K562 (cell line): ENCODE results near the gene NYAP1. TPM values are rescaled to one million over a fixed set of nuclear protein-coding genes. Genes with fewer than 3 reads are reported as not detected.
A peak's percentile ranks its signal among the peaks of the same experiment; 100 is the strongest.

Experiments
- ATAC-seq: fragments of 200-7000 bp; cut with Tn5 transposase; 3 replicates; pipeline ENCODE4 v1.9.1; 2020; ENCODE audit warnings: moderate library complexity
- BruUV-seq: library from RNA; stranded (reverse); fragments of 400-500 nt; replicated peaks from 2 replicates; lab custom pipeline; 2021; lab: Mats Ljungman, UMichigan
- CTCF ChIA-PET: fragments of 300-600 bp; formaldehyde crosslinking; extraction: SDS; loops from one replicate; lab custom pipeline; 2021; ENCODE audit warnings: low intra/inter-chr PET ratio; lab: Yijun Ruan, JAX
- POLR2A ChIA-PET: fragments of 300-600, 350-650 bp; sonication (Branson Sonifier 250); formaldehyde crosslinking; extraction: SDS; loops from one replicate; lab custom pipeline; 2021; ENCODE audit warnings: antibody characterized with exemption, inconsistent platforms; lab: Yijun Ruan, JAX
- DNase-seq, 4 experiments: peaks; one replicate each; pipeline versions ENCODE4 v3.0.0 to v3.0.0-alpha.2; 2011 to 2018; ENCODE audit warnings: low spot score in 3 of 4, mixed read lengths in 3 of 4; ENCODE audit errors: extremely low read depth in 1 of 4
- FAIRE-seq: peaks from 2 replicates; lab custom pipeline; 2011; peaks lifted over from hg19 to GRCh38; lab: Jason Lieb, UNC
- H2AFZ ChIP-seq: 2 replicates; pipeline ENCODE4 v1.6.0; 2011; ENCODE audit warnings: low read depth, low read length, control low read depth, inconsistent platforms
- H3K27ac ChIP-seq: fragments of 200-600 bp; 3 replicates; pipeline ENCODE4 v1.8.0; 2011; ENCODE audit warnings: low read depth, mild to moderate bottlenecking, control low read depth, inconsistent platforms, low read length, moderate library complexity, mixed read lengths; ENCODE audit errors: extremely low read depth
- H3K27me3 ChIP-seq, 2 experiments: fragments of 300-600 bp in 1 of 2; 2 replicates in 1 of 2; 3 replicates in 1 of 2; pipeline versions ENCODE4 v1.6.0 to v1.8.0; 2011; ENCODE audit warnings: inconsistent platforms in 2 of 2, low read length in 2 of 2, mild to moderate bottlenecking in 1 of 2, mixed read lengths in 1 of 2, moderate library complexity in 1 of 2; ENCODE audit not compliant: control insufficient read depth in 2 of 2, insufficient read depth in 2 of 2
- H3K36me3 ChIP-seq: fragments of 300-600 bp; 3 replicates; pipeline ENCODE4 v1.8.0; 2011; ENCODE audit warnings: mild to moderate bottlenecking, low read length, inconsistent platforms; ENCODE audit not compliant: control insufficient read depth, insufficient read depth
- H3K4me1 ChIP-seq, 2 experiments: fragments of 200-600 bp in 1 of 2; replicated peaks in 1 of 2; 2 replicates in 1 of 2; 3 replicates in 1 of 2; pipeline versions ENCODE4 v1.5.1 to v1.8.0; 2011; ENCODE audit warnings: inconsistent platforms in 2 of 2, low read length in 2 of 2, mild to moderate bottlenecking in 1 of 2, mixed read lengths in 1 of 2, moderate library complexity in 1 of 2; ENCODE audit not compliant: control insufficient read depth in 2 of 2, insufficient read depth in 2 of 2
- H3K4me2 ChIP-seq: 2 replicates; pipeline ENCODE4 v1.6.1; 2011; ENCODE audit warnings: low read length, control low read depth, inconsistent platforms, mixed read lengths; ENCODE audit not compliant: insufficient read depth
- H3K4me3 ChIP-seq: fragments of 200-600 bp; sonication (generic), shearing (Covaris generic); 2 replicates; pipeline ENCODE4 v1.5.1; 2016; ENCODE audit warnings: control low read depth, inconsistent platforms
- H3K79me2 ChIP-seq: fragments of 200-600 bp; 3 replicates; pipeline ENCODE4 v1.8.0; 2011; ENCODE audit warnings: low read length, inconsistent platforms; ENCODE audit not compliant: control insufficient read depth, insufficient read depth
- H3K9ac ChIP-seq, 2 experiments: 2 replicates each; pipeline versions ENCODE4 v1.6.0 to v1.6.1; 2011; ENCODE audit warnings: low read depth in 2 of 2, low read length in 2 of 2, control low read depth in 1 of 2, inconsistent platforms in 1 of 2, mild to moderate bottlenecking in 1 of 2, mixed read lengths in 1 of 2; ENCODE audit not compliant: insufficient read depth in 1 of 2
- H3K9me1 ChIP-seq: one replicate; pipeline ENCODE4 v1.6.0; 2011; ENCODE audit warnings: inconsistent platforms, mild to moderate bottlenecking, low read length, moderate library complexity; ENCODE audit not compliant: control insufficient read depth, insufficient read depth
- H3K9me3 ChIP-seq: replicated peaks from 2 replicates; pipeline ENCODE4 v1.5.1; 2011; ENCODE audit warnings: low read depth, low read length, inconsistent platforms; ENCODE audit not compliant: control insufficient read depth, insufficient read depth
- H4K20me1 ChIP-seq: replicated peaks from 2 replicates; pipeline ENCODE4 v1.6.1; 2011; ENCODE audit warnings: low read length, inconsistent platforms, mixed read lengths; ENCODE audit not compliant: control insufficient read depth, insufficient read depth
- ARID1B ChIP-seq: fragments of 450-650 bp; IDR thresholded peaks from 2 replicates; pipeline ENCODE4 v1.6.1; 2016; ENCODE audit warnings: antibody characterized with exemption, mild to moderate bottlenecking, inconsistent platforms
- BCOR ChIP-seq: fragments of 450-650 bp; IDR thresholded peaks from 2 replicates; pipeline ENCODE4 v1.6.1; 2016
- HDGF ChIP-seq: fragments of 450-650 bp; IDR thresholded peaks from 2 replicates; pipeline ENCODE4 v1.6.1; 2016
- HLTF ChIP-seq: fragments of 450-650 bp; IDR thresholded peaks from 2 replicates; pipeline ENCODE4 v1.6.1; 2016
- LCOR ChIP-seq: sonication (generic); formaldehyde crosslinking; IDR thresholded peaks from 2 replicates; pipeline ENCODE4 v1.8.0; 2022; ENCODE audit warnings: mild to moderate bottlenecking, missing genetic modification reagents
- MAFG ChIP-seq: fragments of 450-650 bp; conservative IDR thresholded peaks from 2 replicates; pipeline ENCODE4 v1.6.1; 2016; ENCODE audit warnings: missing genetic modification characterization, missing compliant biosample characterization
- NELFE ChIP-seq: IDR thresholded peaks from 2 replicates; pipeline ENCODE4 v1.6.1; 2011; ENCODE audit warnings: mild to moderate bottlenecking; ENCODE audit not compliant: insufficient read depth, insufficient read length
- PHF8 ChIP-seq: fragments of 200-600 bp; sonication (generic); IDR thresholded peaks from 2 replicates; pipeline ENCODE4 v1.6.1; 2012; ENCODE audit warnings: mixed run types, mild to moderate bottlenecking, inconsistent platforms, low read length, moderate library complexity, borderline replicate concordance
- PRMT5 ChIP-seq: sonication (generic); formaldehyde crosslinking; IDR thresholded peaks from 2 replicates; pipeline ENCODE4 v1.5.0; 2020; ENCODE audit warnings: missing genetic modification reagents
- SMARCA4 ChIP-seq: fragments of 450-650 bp; IDR thresholded peaks from 2 replicates; pipeline ENCODE4 v1.6.1; 2016
- SMARCE1 ChIP-seq: fragments of 450-650 bp; IDR thresholded peaks from 2 replicates; pipeline ENCODE4 v1.7.1; 2016; ENCODE audit warnings: mild to moderate bottlenecking
- TBP ChIP-seq: optimal IDR thresholded peaks from 2 replicates; pipeline ENCODE3; 2011; ENCODE audit warnings: low read depth, low read length, improper control_type of control experiment
- TCF7L2 ChIP-seq: fragments of 150-350 bp; IDR thresholded peaks from 2 replicates; pipeline ENCODE4 v1.6.1; 2016; ENCODE audit warnings: low read depth, mild to moderate bottlenecking, low read length, moderate library complexity
- ZNF121 ChIP-seq: sonication (generic); formaldehyde crosslinking; conservative IDR thresholded peaks from 2 replicates; pipeline ENCODE4 v1.8.0; 2022; ENCODE audit warnings: missing genetic modification reagents
- ZNF143 ChIP-seq: sonication (generic); formaldehyde crosslinking; IDR thresholded peaks from 2 replicates; pipeline ENCODE4 v1.9.0; 2022; ENCODE audit warnings: mild to moderate bottlenecking, missing genetic modification reagents
- ZNF232 ChIP-seq: sonication (generic); formaldehyde crosslinking; IDR thresholded peaks from 2 replicates; pipeline ENCODE4 v1.8.0; 2022; ENCODE audit warnings: mild to moderate bottlenecking, missing genetic modification reagents
- ZNF384 ChIP-seq: IDR thresholded peaks from 2 replicates; pipeline ENCODE4 v1.6.1; 2012; ENCODE audit warnings: low read depth, low read length, improper control_type of control experiment
- ZNF644 ChIP-seq: fragments of 200-800 bp; sonication (Bioruptor generic); IDR thresholded peaks from 2 replicates; pipeline ENCODE4 v1.6.1; 2016; ENCODE audit warnings: low read depth, missing genetic modification characterization, missing compliant biosample characterization
- WGBS: fragments of 100-300 bp; shearing (Covaris generic); methylation state at CpG from one replicate; pipeline ENCODE4 v1.1.6; 2016; ENCODE audit warnings: low coverage, mixed read lengths; ENCODE audit not compliant: insufficient coverage; ENCODE audit errors: missing lambda C conversion rate; 5-methylcytosine and 5-hydroxymethylcytosine counted together
- in situ Hi-C: fragments of 300-500 bp; cut with MboI; formaldehyde crosslinking; loops from 4 replicates; pipeline ENCODE4 v1.15.0; 2018; ENCODE audit warnings: inconsistent platforms, mixed read lengths
- intact Hi-C: fragments of 100-400 bp; cut with micrococcal nuclease; formaldehyde crosslinking; loops from 2 replicates; pipeline ENCODE4 v1.14.2; 2022
- polyA plus RNA-seq, 8 experiments: library from polyadenylated mRNA; depleted of rRNA in 4 of 8; stranded (reverse) in 5 of 8; unstranded in 3 of 8; fragments of >200 nt; fragmentation: Nextera tagmentation in 2 of 8; fragmentation: Illumina TruSeq in 1 of 8; extraction: Ambion mirVana in 2 of 8; extraction: Trizol in 1 of 8; gene quantifications; 2 replicates each; pipeline versions ENCODE4 v1.2.1 to v1.2.3, GENCODE V29; 2011 to 2014; ENCODE audit warnings: inconsistent platforms in 1 of 8, missing spikeins in 1 of 8
- total RNA-seq, 7 experiments: library from RNA; depleted of rRNA in 6 of 7; stranded (reverse); fragments of >200 nt in 6 of 7; fragmentation: Illumina TruSeq in 2 of 7; extraction: Trizol in 2 of 7; gene quantifications; 2 replicates each; pipeline versions ENCODE4 v1.2.1 to v1.2.3, GENCODE V29; 2011 to 2021; ENCODE audit warnings: low replicate concordance in 1 of 7
- TF ChIP-seq, protein P1 (sequence below): fragments of 450-650 bp; IDR thresholded peaks from 2 replicates; pipeline ENCODE4 v1.6.1; 2017; ENCODE audit warnings: antibody characterized with exemption, mild to moderate bottlenecking
- TF ChIP-seq, protein P2 (sequence below), 2 experiments: fragments of 450-650 bp; IDR thresholded peaks; 2 replicates each; pipeline ENCODE4 v1.6.1; 2016

Gene NYAP1
- total and polyA plus RNA-seq, 9 of the 15 experiments (the other 6 are each of a cell fraction or from before 2014, with no cell fraction given), result 0.11 to 0.88 (median 0.22) TPM; not detected in 2

DNA sequence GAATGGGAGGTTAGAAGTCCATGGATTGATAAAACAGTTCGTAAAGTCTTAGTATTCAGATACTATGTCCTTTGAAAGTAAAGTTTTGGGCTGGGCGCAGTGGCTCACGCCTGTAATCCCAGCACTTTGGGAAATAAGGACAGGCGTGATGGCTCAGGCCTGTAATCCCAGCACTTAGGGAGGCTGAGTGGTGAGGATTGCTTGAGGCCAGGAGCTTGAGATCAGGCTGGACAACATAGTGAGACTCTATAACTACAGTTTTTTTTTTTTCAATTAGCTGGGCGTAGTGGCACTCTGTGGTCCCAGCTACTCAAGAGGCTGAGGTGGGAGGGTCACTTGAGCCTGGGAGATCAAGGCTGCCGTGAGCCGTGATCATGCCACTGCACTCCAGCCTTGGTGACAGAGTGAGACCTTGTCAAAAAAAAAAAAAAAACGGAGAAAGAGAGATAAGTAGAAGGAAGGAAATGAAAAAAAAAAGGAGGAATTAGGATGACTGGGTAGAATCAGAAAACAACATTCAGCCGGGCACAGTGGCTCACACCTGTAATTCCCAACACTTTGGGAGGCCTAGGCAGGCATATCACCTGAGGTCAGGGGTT lies 29.6 kb downstream of the NYAP1 start:
- intact Hi-C loops (no loop called here), in situ Hi-C loops (no loop called here)
- H4K20me1 ChIP-seq, result no peaks in the 10 kb centered on the region
- 0 out of 4 replicates have a peak overlapping the region, but pooled peaks of 1 of the 2 experiments have one; percentile 16 for H3K9ac ChIP-seq
- peaks cover 24 to 31% of the 10 kb centered on the region in 2 experiments; a peak in 4 of 5 replicates for H3K4me1 ChIP-seq
- DNase-seq (no peak), ATAC-seq (no peak), FAIRE-seq (no peak)
- H3K9me3 ChIP-seq, result no peaks in the 10 kb centered on the region
- WGBS, result 56% methylated on average over 8 of the region's 9 CpGs
- no TSS peak for BruUV-seq
- H2AFZ ChIP-seq, result peak overlapping the region; percentile 37
- H3K36me3 ChIP-seq, result no peaks in the 10 kb centered on the region
- no peaks in the 10 kb centered on the region for H3K9me1 ChIP-seq
- no peak overlapping the region for H3K4me2 ChIP-seq
- CTCF ChIA-PET, result interaction anchor here (0.7 kb wide), 1 partner anchor 28 kb away, joined by 4 read pairs; no protein-coding TSS in a partner anchor
- H3K4me3 ChIP-seq, result no peak overlapping the region
- no peaks in the 10 kb centered on the region for H3K27me3 ChIP-seq
- POLR2A ChIA-PET, result interaction anchor here (0.6 to 1.4 kb wide), 2 partner anchors 23 to 78 kb away, joined by 3 to 4 read pairs; no protein-coding TSS in a partner anchor
- H3K27ac ChIP-seq, result no peak overlapping the region; the same call in 2 of the 3 replicates
- H3K79me2 ChIP-seq, result no peaks in the 10 kb centered on the region
- TF ChIP-seq HDGF (peak; percentile 40; the same call in 1 of the 2 replicates), PRMT5 (CRISPR knock-in tag) (no peak), ZNF143 (no peak), ZNF384 (peak; percentile 89), LCOR (CRISPR knock-in tag) (no peak), HLTF (0 out of 2 replicates have a peak, but pooled peaks have one; percentile 21), PHF8 (no peak), ARID1B (peak; percentile 18; the same call in 1 of the 2 replicates), ZNF644 (tag) (no peak), SMARCA4 (peak; percentile 48; the same call in 1 of the 2 replicates), TBP (no peak), ZNF232 (no peak), SMARCE1 (peak; percentile 50; the same call in 1 of the 2 replicates), BCOR (peak; percentile 70; the same call in 1 of the 2 replicates), TCF7L2 (no peak), NELFE (no peak), MAFG (tag) (0 out of 2 replicates have a peak, but pooled peaks have one; percentile 13), ZNF121 (CRISPR knock-in tag) (peak; percentile 71)
- TF ChIP-seq, protein P1, sequence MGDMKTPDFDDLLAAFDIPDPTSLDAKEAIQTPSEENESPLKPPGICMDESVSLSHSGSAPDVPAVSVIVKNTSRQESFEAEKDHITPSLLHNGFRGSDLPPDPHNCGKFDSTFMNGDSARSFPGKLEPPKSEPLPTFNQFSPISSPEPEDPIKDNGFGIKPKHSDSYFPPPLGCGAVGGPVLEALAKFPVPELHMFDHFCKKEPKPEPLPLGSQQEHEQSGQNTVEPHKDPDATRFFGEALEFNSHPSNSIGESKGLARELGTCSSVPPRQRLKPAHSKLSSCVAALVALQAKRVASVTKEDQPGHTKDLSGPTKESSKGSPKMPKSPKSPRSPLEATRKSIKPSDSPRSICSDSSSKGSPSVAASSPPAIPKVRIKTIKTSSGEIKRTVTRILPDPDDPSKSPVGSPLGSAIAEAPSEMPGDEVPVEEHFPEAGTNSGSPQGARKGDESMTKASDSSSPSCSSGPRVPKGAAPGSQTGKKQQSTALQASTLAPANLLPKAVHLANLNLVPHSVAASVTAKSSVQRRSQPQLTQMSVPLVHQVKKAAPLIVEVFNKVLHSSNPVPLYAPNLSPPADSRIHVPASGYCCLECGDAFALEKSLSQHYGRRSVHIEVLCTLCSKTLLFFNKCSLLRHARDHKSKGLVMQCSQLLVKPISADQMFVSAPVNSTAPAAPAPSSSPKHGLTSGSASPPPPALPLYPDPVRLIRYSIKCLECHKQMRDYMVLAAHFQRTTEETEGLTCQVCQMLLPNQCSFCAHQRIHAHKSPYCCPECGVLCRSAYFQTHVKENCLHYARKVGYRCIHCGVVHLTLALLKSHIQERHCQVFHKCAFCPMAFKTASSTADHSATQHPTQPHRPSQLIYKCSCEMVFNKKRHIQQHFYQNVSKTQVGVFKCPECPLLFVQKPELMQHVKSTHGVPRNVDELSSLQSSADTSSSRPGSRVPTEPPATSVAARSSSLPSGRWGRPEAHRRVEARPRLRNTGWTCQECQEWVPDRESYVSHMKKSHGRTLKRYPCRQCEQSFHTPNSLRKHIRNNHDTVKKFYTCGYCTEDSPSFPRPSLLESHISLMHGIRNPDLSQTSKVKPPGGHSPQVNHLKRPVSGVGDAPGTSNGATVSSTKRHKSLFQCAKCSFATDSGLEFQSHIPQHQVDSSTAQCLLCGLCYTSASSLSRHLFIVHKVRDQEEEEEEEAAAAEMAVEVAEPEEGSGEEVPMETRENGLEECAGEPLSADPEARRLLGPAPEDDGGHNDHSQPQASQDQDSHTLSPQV, result no peak
- TF ChIP-seq, protein P2, sequence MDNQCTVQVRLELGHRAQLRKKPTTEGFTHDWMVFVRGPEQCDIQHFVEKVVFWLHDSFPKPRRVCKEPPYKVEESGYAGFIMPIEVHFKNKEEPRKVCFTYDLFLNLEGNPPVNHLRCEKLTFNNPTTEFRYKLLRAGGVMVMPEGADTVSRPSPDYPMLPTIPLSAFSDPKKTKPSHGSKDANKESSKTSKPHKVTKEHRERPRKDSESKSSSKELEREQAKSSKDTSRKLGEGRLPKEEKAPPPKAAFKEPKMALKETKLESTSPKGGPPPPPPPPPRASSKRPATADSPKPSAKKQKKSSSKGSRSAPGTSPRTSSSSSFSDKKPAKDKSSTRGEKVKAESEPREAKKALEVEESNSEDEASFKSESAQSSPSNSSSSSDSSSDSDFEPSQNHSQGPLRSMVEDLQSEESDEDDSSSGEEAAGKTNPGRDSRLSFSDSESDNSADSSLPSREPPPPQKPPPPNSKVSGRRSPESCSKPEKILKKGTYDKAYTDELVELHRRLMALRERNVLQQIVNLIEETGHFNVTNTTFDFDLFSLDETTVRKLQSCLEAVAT (IDR thresholded peaks at IDR 0.05), result 0 out of 4 replicates have a peak, but pooled peaks of 1 of the 2 experiments have one; percentile 20
